GM12878 (cell line): ENCODE data around the gene MAP7D2. TPM values are rescaled to one million over a fixed set of nuclear protein-coding genes. Genes with fewer than 3 reads are reported as not detected.

Experiments used
- ATAC-seq: fragments of 200-7000 bp; cut with Tn5 transposase; 3 replicates; pipeline ENCODE4 v1.9.1; 2020; ENCODE audit warnings: mild to moderate bottlenecking, moderate library complexity
- BruUV-seq: library from RNA; stranded (reverse); fragments of 400-500 nt; replicated peaks from 2 replicates; lab custom pipeline; 2021; lab: Mats Ljungman, UMichigan
- CTCF ChIA-PET: fragments of 300-600 bp; sonication (Branson Sonifier 250); formaldehyde crosslinking; extraction: SDS; loops from one replicate; lab custom pipeline; 2021; ENCODE audit warnings: inconsistent platforms; lab: Yijun Ruan, JAX
- POLR2A ChIA-PET: fragments of 350-600 bp; formaldehyde crosslinking; extraction: SDS; loops from one replicate; lab custom pipeline; 2021; ENCODE audit warnings: inconsistent platforms; lab: Charles Lee
- RAD21 ChIA-PET: fragments of 300-600 bp; sonication (Branson Sonifier 250); formaldehyde crosslinking; loops from one replicate; lab custom pipeline; 2023; ENCODE audit warnings: antibody characterized with exemption; ENCODE audit not compliant: unreplicated experiment; lab: Charles Lee
- SMC1A ChIA-PET: fragments of 300-600 bp; sonication (Branson Sonifier 250); formaldehyde crosslinking; loops from one replicate; lab custom pipeline; 2023; ENCODE audit not compliant: unreplicated experiment, uncharacterized antibody; lab: Charles Lee
- DNase-seq: peaks from one replicate; pipeline ENCODE4 v3.0.0-alpha.2; 2011; ENCODE audit warnings: low read depth, low spot score
- FAIRE-seq: peaks from 3 replicates; lab custom pipeline; 2011; peaks lifted over from hg19 to GRCh38; lab: Jason Lieb, UNC
- H2AFZ ChIP-seq: 2 replicates; pipeline ENCODE4 v1.6.0; 2011; ENCODE audit warnings: low read depth, low read length, control low read depth; ENCODE audit not compliant: control insufficient read depth
- H3K27ac ChIP-seq: 2 replicates; pipeline ENCODE4 v1.5.1; 2011; ENCODE audit warnings: control low read depth; ENCODE audit not compliant: control insufficient read depth, insufficient read depth
- H3K27me3 ChIP-seq, 2 experiments: replicated peaks in 1 of 2; 2 replicates each; pipeline versions ENCODE4 v1.6.0 to v1.6.1; 2011; ENCODE audit warnings: low read length in 1 of 2; ENCODE audit not compliant: control insufficient read depth in 2 of 2, insufficient read depth in 2 of 2
- H3K36me3 ChIP-seq, 2 experiments: 2 replicates each; pipeline ENCODE4 v1.5.1; 2011; ENCODE audit warnings: low read length in 1 of 2; ENCODE audit not compliant: control insufficient read depth in 2 of 2, insufficient read depth in 2 of 2
- H3K4me1 ChIP-seq: 2 replicates; pipeline ENCODE4 v1.6.1; 2011; ENCODE audit warnings: mild to moderate bottlenecking, low read length, moderate library complexity, mixed read lengths; ENCODE audit not compliant: control insufficient read depth, insufficient read depth
- H3K4me2 ChIP-seq: 2 replicates; pipeline ENCODE4 v1.6.0; 2011; ENCODE audit warnings: control low read depth; ENCODE audit not compliant: control insufficient read depth, insufficient read depth
- H3K4me3 ChIP-seq: fragments of 200-600 bp; sonication (generic); 2 replicates; pipeline ENCODE4 v1.5.1; 2016
- H3K79me2 ChIP-seq: 2 replicates; pipeline ENCODE4 v1.6.0; 2011; ENCODE audit warnings: low read length; ENCODE audit not compliant: control insufficient read depth, insufficient read depth
- H3K9ac ChIP-seq: 2 replicates; pipeline ENCODE4 v1.8.0; 2011; ENCODE audit warnings: low read length, control low read depth, mixed read lengths; ENCODE audit not compliant: control insufficient read depth, insufficient read depth
- H3K9me3 ChIP-seq: replicated peaks from 3 replicates; pipeline ENCODE4 v1.5.1; 2011; ENCODE audit warnings: mild to moderate bottlenecking, low read length; ENCODE audit not compliant: control insufficient read depth, insufficient read depth
- H4K20me1 ChIP-seq: 2 replicates; pipeline ENCODE4 v1.6.0; 2011; ENCODE audit not compliant: control insufficient read depth, insufficient read depth
- ATF3 ChIP-seq: IDR thresholded peaks from 2 replicates; pipeline ENCODE4 v1.6.1; 2011; ENCODE audit warnings: low read depth, mild to moderate bottlenecking, low read length, moderate library complexity, borderline replicate concordance; ENCODE audit errors: extremely low read depth
- PBX3 ChIP-seq: IDR thresholded peaks from 2 replicates; pipeline ENCODE4 v1.6.1; 2011; ENCODE audit warnings: mild to moderate bottlenecking, low read depth, low read length, moderate library complexity; ENCODE audit not compliant: insufficient replicate concordance
- RCOR1 ChIP-seq: conservative IDR thresholded peaks from 2 replicates; pipeline ENCODE4 v1.6.1; 2012; ENCODE audit warnings: low read depth, low read length, improper control_type of control experiment
- ZBED1 ChIP-seq: IDR thresholded peaks from 2 replicates; pipeline ENCODE4 v1.6.1; 2016; ENCODE audit warnings: borderline replicate concordance
- whole genome bisulfite sequencing: methylation state at CpG from one replicate; pipeline ENCODE4 v1.1.6; 2016; ENCODE audit warnings: low lambda C conversion rate; ENCODE audit not compliant: insufficient replicate concordance, insufficient coverage; ENCODE audit errors: missing lambda C conversion rate; 5-methylcytosine and 5-hydroxymethylcytosine counted together
- in situ Hi-C: fragments of 300-500 bp; cut with MboI; formaldehyde crosslinking; loops from 9 replicates; pipeline ENCODE4 v1.14.3; 2018; ENCODE audit warnings: mixed read lengths
- intact Hi-C: fragments of 100-400 bp; cut with micrococcal nuclease; formaldehyde crosslinking; loops from one replicate; pipeline ENCODE4 v1.14.2; 2022; ENCODE audit not compliant: unreplicated experiment
- polyA plus RNA-seq, 11 experiments: library from polyadenylated mRNA; depleted of rRNA in 4 of 11; unstranded in 6 of 11; stranded (reverse) in 5 of 11; fragments of >200 nt; fragmentation: Nextera tagmentation in 4 of 11; fragmentation: Illumina TruSeq in 1 of 11; extraction: Ambion mirVana in 4 of 11; extraction: Trizol in 1 of 11; gene quantifications; 1 replicate in 1 of 11; 2 replicates in 10 of 11; pipeline versions ENCODE4 v1.2.1 to v1.2.3, GENCODE V29; 2011 to 2016; ENCODE audit warnings: inconsistent platforms in 2 of 11, missing spikeins in 2 of 11, low read depth in 1 of 11
- total RNA-seq, 4 experiments: library from RNA; depleted of rRNA in 3 of 4; stranded (reverse); fragments of >200 nt in 3 of 4; fragmentation: Illumina TruSeq in 1 of 4; extraction: Trizol in 1 of 4; gene quantifications; 2 replicates each; pipeline versions ENCODE4 v1.2.1 to v1.2.3, GENCODE V29; 2013 to 2021

Gene MAP7D2
- total and polyA plus RNA-seq, 10 of the 15 experiments (the other 5 are each of a cell fraction or from before 2014, with no cell fraction given), result 0.06 to 18.4 (median 0.22) TPM

- no peak for FAIRE-seq
- no peaks in the 10 kb centered on the region for H3K4me1 ChIP-seq
- intact Hi-C loops (no loop called here), in situ Hi-C loops (no loop called here)
- no peaks in the 10 kb centered on the region for H3K9me3 ChIP-seq
- H3K36me3 ChIP-seq, result peaks cover 0 to 28% of the 10 kb centered on the region in 2 experiments
- H4K20me1 ChIP-seq, result no peaks in the 10 kb centered on the region
- no peaks in the 10 kb centered on the region for H3K27me3 ChIP-seq
- ChIA-PET SMC1A (interaction anchor here (0.9 to 1.8 kb wide), 7 partner anchors 8 to 757 kb away, joined by 3 to 6 read pairs (median 3); no protein-coding TSS in a partner anchor), POLR2A (no interaction called here)
- no peak overlapping the region for H2AFZ ChIP-seq
- no peak for TF ChIP-seq ZBED1
- TF ChIP-seq, all 136 proteins: peak for 0
- no TSS peak for BruUV-seq
- DNase-seq (no peak), ATAC-seq (no peak)
- no peak overlapping the region for H3K9ac ChIP-seq
- H3K27ac ChIP-seq, result no peak overlapping the region
- WGBS, result 93% methylated on average over 1 of the region's 1 CpG
- no peak overlapping the region for H3K4me3 ChIP-seq
- ChIA-PET CTCF (interaction anchor here (1.2 to 2.6 kb wide), 2 partner anchors 68 to 225 kb away, joined by 3 to 10 read pairs; no protein-coding TSS in a partner anchor), RAD21 (no interaction called here)
- no peak overlapping the region for H3K4me2 ChIP-seq
- no peaks in the 10 kb centered on the region for H3K79me2 ChIP-seq
These were observed 12.8 kb upstream of the MAP7D2 start for GRCh38 chrX:20129547-20129946.

GRCh38 chrX:20128670-20129069, 12.0 kb upstream of the MAP7D2 start:
- no peaks in the 10 kb centered on the region for H3K4me1 ChIP-seq
- intact Hi-C loops, result no loop called here
- 90% methylated on average over 4 of the region's 4 CpGs for WGBS
- ATAC-seq, result no peak
- ChIA-PET RAD21 (interaction anchor here (1.4 kb wide), 1 partner anchor 10 kb away, joined by 4 read pairs; no protein-coding TSS in a partner anchor), SMC1A (interaction anchor here (1.0 to 1.8 kb wide), 5 partner anchors 9 to 757 kb away, joined by 3 to 4 read pairs (median 3); no protein-coding TSS in a partner anchor), POLR2A (no interaction called here)
- in situ Hi-C loops, result no loop called here
- H2AFZ ChIP-seq, result no peak overlapping the region
- H3K4me3 ChIP-seq, result no peak overlapping the region
- H3K4me2 ChIP-seq, result no peak overlapping the region
- H3K9ac ChIP-seq, result no peak overlapping the region
- BruUV-seq, result no TSS peak
- H4K20me1 ChIP-seq, result no peaks in the 10 kb centered on the region
- TF ChIP-seq RCOR1 (no peak), PBX3 (no peak), ATF3 (no peak)
- TF ChIP-seq, all 136 proteins: peak for 0
- Histone ChIP-seq H3K27me3 (no peaks in the 10 kb centered on the region), H3K27ac (no peak overlapping the region), H3K79me2 (no peaks in the 10 kb centered on the region), H3K36me3 (peaks cover 2 to 26% of the 10 kb centered on the region in 2 experiments), H3K9me3 (no peaks in the 10 kb centered on the region)
- FAIRE-seq, result no peak
- no peak for DNase-seq
- CTCF ChIA-PET, result interaction anchor here (1.2 to 2.6 kb wide), 2 partner anchors 67 to 224 kb away, joined by 3 to 10 read pairs; no protein-coding TSS in a partner anchor
